Measurements from ENCODE around the gene FAM222B.

- TF ChIP-seq SP2 (tag by site-specific recombination; IDR thresholded peaks at IDR 0.05) (peak; percentile 66), ZBTB44 (tag by site-specific recombination; IDR thresholded peaks at IDR 0.05) (no peak), ZNF530 (tag by site-specific recombination; IDR thresholded peaks at IDR 0.05; ENCODE audit: low read depth) (no peak), REPIN1 (tag by site-specific recombination; IDR thresholded peaks at IDR 0.05; ENCODE audit: low read depth) (no peak), CTCF (tag by site-specific recombination; IDR thresholded peaks at IDR 0.05) (peak; percentile 87), YY1 (tag by site-specific recombination; IDR thresholded peaks at IDR 0.05) (peak; percentile 41; the same call in 1 of the 2 replicates), PBX3 (CRISPR knock-in tag; IDR thresholded peaks at IDR 0.05) (0 out of 2 replicates have a peak, but pooled peaks have one; percentile 79), REST (tag by site-specific recombination; IDR thresholded peaks at IDR 0.05) (no peak), ZFP37 (tag by site-specific recombination; IDR thresholded peaks at IDR 0.05) (no peak; the same call in 1 of the 2 replicates), KLF1 (tag by site-specific recombination; IDR thresholded peaks at IDR 0.05) (peak; percentile 5), ZNF274 (IDR thresholded peaks at IDR 0.05; ENCODE audit: low read length) (no peak), ZNF274 (tag by site-specific recombination; IDR thresholded peaks at IDR 0.05; ENCODE audit: borderline replicate concordance) (no peak)
These were observed 124.8 kb downstream of the FAM222B start, which contains the start of gene RAB34 for GRCh38 chr17:28717578-28718332.

Measured in HEK293 (cell line).